ENCODE results near the gene NKX1-1. TPM values are rescaled to one million over a fixed set of nuclear protein-coding genes. Genes with fewer than 3 reads are reported as not detected.
"Not testable (repeated sequence)": the region's sequence is repeated elsewhere in the genome, so short reads cannot be mapped to it uniquely, and the experiment has no call there.

NKX1-1 gene
- polyA plus RNA-seq, 1 donor (not counting 4 experiments of a cell fraction or from before 2014, with no cell fraction given): not detected

- TF ChIP-seq CTCF (optimal IDR thresholded peaks at IDR 0.05 in 1 of 3, IDR thresholded peaks at IDR 0.05 in 1 of 3, conservative IDR thresholded peaks at IDR 0.05 in 1 of 3; ENCODE audit: extremely low read depth in 1 of 3, insufficient read depth in 2 of 3, low read length in 3 of 3): no peak
- no peak for TF ChIP-seq EZH2 (IDR thresholded peaks at IDR 0.05; ENCODE audit: low read length)
- H3K9me1 ChIP-seq (ENCODE audit: control insufficient read depth, extremely low read depth, insufficient read depth, low read length): no peaks in the 10 kb centered on the region
- no peak overlapping the region for H2AFZ ChIP-seq (ENCODE audit: control insufficient read depth, low read length)
- H3K9me3 ChIP-seq (ENCODE audit: control insufficient read depth, low read depth, low read length): peaks cover 10% of the 10 kb centered on the region
- no peak overlapping the region for H3K27ac ChIP-seq (ENCODE audit: control insufficient read depth, insufficient read depth, low read length)
- H3K36me3 ChIP-seq (ENCODE audit: control insufficient read depth in 2 of 2, extremely low read depth in 1 of 2, insufficient read depth in 2 of 2, low read length in 2 of 2): peaks cover 0 to 4% of the 10 kb centered on the region in 2 experiments
- no peaks in the 10 kb centered on the region for H3K79me2 ChIP-seq (ENCODE audit: control insufficient read depth, insufficient read depth, low read length)
- DNase-seq (ENCODE audit: low read depth, low spot score) (no peak), FAIRE-seq (no peak)
- no peak overlapping the region for H3K4me3 ChIP-seq (ENCODE audit: control insufficient read depth in 2 of 3, extremely low read depth in 1 of 3, insufficient read depth in 2 of 3, low read depth in 1 of 3, low read length in 3 of 3)
- no peak overlapping the region for H3K4me2 ChIP-seq (ENCODE audit: control insufficient read depth, extremely low read depth, insufficient read depth, low read depth, low read length)
- H3K4me1 ChIP-seq (ENCODE audit: control insufficient read depth, extremely low read depth, insufficient read depth, low read length): no peaks in the 10 kb centered on the region
- no peaks in the 10 kb centered on the region for H3K27me3 ChIP-seq (ENCODE audit: control insufficient read depth, extremely low read depth, insufficient read depth, low read length)
- dilution Hi-C loops (cut with MboI; ENCODE audit: extremely low pct_ligation_motif_present, low sequenced_read_pairs): no loop called here
- no peak overlapping the region for H3K9ac ChIP-seq (ENCODE audit: control insufficient read depth, extremely low read depth, insufficient read depth, low read length)
- H4K20me1 ChIP-seq (ENCODE audit: control insufficient read depth, extremely low read depth, insufficient read depth, low read length): no peaks in the 10 kb centered on the region
These were observed 12.4 kb downstream of the NKX1-1 start for GRCh38 chr4:1393866-1394265.

GRCh38 chr4:1393363-1393762, 12.9 kb downstream of the NKX1-1 start:
- H3K27ac ChIP-seq (ENCODE audit: control insufficient read depth, insufficient read depth, low read length); H3K9me1 ChIP-seq (ENCODE audit: control insufficient read depth, extremely low read depth, insufficient read depth, low read length); dilution Hi-C loops (cut with MboI; ENCODE audit: extremely low pct_ligation_motif_present, low sequenced_read_pairs); H3K36me3 ChIP-seq (ENCODE audit: control insufficient read depth in 2 of 2, extremely low read depth in 1 of 2, insufficient read depth in 2 of 2, low read length in 2 of 2); H3K4me3 ChIP-seq (ENCODE audit: control insufficient read depth in 2 of 3, extremely low read depth in 1 of 3, insufficient read depth in 2 of 3, low read depth in 1 of 3, low read length in 3 of 3); H3K27me3 ChIP-seq (ENCODE audit: control insufficient read depth, extremely low read depth, insufficient read depth, low read length); H3K9me3 ChIP-seq (ENCODE audit: control insufficient read depth, low read depth, low read length); H2AFZ ChIP-seq (ENCODE audit: control insufficient read depth, low read length); H3K79me2 ChIP-seq (ENCODE audit: control insufficient read depth, insufficient read depth, low read length); H4K20me1 ChIP-seq (ENCODE audit: control insufficient read depth, extremely low read depth, insufficient read depth, low read length); DNase-seq (ENCODE audit: low read depth, low spot score); H3K9ac ChIP-seq (ENCODE audit: control insufficient read depth, extremely low read depth, insufficient read depth, low read length); H3K4me1 ChIP-seq (ENCODE audit: control insufficient read depth, extremely low read depth, insufficient read depth, low read length); FAIRE-seq; H3K4me2 ChIP-seq (ENCODE audit: control insufficient read depth, extremely low read depth, insufficient read depth, low read depth, low read length): not testable (repeated sequence)
